ACC112 (cell line): ENCODE data around the gene PRSS57.

Source experiments
- H2AFZ ChIP-seq: fragments of 200-600 bp; sonication (generic); one replicate; pipeline ENCODE4 v1.6.0; 2017; ENCODE audit warnings: antibody characterized with exemption, low read length; ENCODE audit not compliant: unreplicated experiment
- H3K27ac ChIP-seq: fragments of 200-600 bp; sonication (generic); 2 replicates; pipeline ENCODE4 v1.5.1; 2014; ENCODE audit warnings: low read depth, mild to moderate bottlenecking, antibody characterized with exemption, low read length, moderate library complexity
- H3K27me3 ChIP-seq: fragments of 200-600 bp; sonication (generic); 2 replicates; pipeline ENCODE4 v1.6.1; 2014; ENCODE audit warnings: mild to moderate bottlenecking, antibody characterized with exemption, low read length, moderate library complexity, mixed read lengths; ENCODE audit not compliant: insufficient read depth
- H3K36me3 ChIP-seq: fragments of 200-600 bp; sonication (generic); 2 replicates; pipeline ENCODE4 v1.6.1; 2016; ENCODE audit warnings: mild to moderate bottlenecking, antibody characterized with exemption, low read length, moderate library complexity, mixed read lengths; ENCODE audit not compliant: insufficient read depth
- H3K4me1 ChIP-seq: fragments of 200-600 bp; sonication (generic); one replicate; pipeline ENCODE4 v1.6.1; 2016; ENCODE audit warnings: low read length, mixed read lengths; ENCODE audit not compliant: insufficient read depth, unreplicated experiment, control insufficient read depth
- H3K4me3 ChIP-seq: fragments of 200-600 bp; sonication (generic); 2 replicates; pipeline ENCODE4 v1.5.1; 2014; ENCODE audit warnings: mild to moderate bottlenecking, low read depth, low read length
- H3K79me2 ChIP-seq: fragments of 200-600 bp; sonication (generic); one replicate; pipeline ENCODE4 v1.6.0; 2016; ENCODE audit warnings: low read length; ENCODE audit not compliant: control insufficient read depth, unreplicated experiment, insufficient read depth

PRSS57 gene

DNA sequence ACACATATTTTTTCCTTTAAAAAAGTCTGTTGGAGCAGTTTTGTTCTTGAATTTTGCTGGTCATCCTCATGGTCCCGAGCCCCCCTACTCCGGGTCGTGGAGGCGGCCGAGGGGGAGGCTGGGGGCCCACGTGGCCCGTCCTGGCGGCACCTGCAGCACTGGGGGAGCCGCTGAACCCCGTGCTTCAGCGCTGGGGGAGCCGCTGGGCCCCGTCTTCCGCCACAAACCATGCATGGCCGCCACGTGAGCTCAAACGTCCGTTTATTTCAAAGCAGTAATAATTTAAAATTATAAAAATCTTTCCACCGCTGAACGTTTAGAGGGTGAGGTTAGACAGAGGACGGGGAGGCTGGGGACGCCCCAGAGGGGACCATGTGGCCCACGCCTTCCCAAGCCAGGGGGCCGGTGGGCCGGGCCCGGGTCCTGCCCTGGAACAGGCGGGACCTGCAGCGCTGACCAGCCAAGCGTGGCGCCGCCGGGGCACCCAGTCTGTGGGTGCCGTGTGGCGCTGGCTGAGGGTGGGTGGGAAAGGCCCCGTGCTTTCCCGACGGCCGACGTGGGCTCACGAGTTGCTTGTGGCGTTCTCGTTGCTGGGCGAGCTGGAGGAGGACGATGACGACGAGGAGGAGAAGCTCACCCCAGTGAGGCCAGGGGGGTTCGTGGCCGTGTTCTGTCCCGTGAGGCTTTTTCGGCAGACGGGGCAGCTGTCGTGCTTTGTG lies 47.5 kb downstream of the PRSS57 start:
- no peak overlapping the region for H3K4me3 ChIP-seq
- no peaks in the 10 kb centered on the region for H3K27me3 ChIP-seq
- H3K4me1 ChIP-seq = no peaks in the 10 kb centered on the region
- H3K27ac ChIP-seq = no peak overlapping the region
- peaks cover 12% of the 10 kb centered on the region for H3K79me2 ChIP-seq
- no peak overlapping the region for H2AFZ ChIP-seq
- no peaks in the 10 kb centered on the region for H3K36me3 ChIP-seq

DNA sequence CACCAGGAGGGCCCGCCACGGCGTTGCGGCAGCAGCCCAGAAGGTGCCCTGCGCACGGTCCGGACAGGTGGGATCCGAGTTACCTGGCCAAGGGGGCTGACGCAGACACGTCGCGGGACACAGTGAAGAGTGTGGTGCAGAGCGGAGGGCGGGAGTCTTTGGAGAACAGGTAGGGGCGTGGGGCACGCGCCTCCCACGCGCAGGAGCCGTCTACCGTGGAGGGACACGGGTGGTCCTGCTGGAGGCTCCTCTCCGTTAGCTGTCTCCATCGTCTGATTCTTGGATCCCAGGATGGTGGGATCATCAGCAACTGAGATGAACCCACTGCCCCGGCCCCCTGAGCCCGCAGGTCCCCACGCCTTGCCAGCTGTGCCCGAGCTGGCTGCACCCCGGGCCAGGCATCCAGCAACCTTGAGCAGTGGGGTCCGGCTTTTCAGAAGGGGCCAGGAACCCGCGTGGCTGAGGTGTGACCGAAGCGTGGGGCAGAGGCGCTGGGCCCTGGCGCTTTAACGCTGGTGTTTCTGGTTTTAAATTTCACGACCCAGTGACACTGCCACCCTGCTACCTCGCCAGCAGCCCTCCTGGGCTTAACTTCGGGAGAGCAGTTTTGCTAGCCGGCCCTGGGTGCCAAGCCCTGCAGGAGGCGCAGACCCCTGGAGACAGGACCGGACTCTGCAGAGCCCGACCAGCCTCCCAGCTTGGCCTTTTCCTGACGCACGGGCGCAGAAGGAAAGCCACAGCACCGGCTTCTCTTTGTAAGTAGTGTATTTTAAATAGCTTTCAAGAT lies 48.3 kb downstream of the PRSS57 start:
- no peaks in the 10 kb centered on the region for H3K36me3 ChIP-seq
- H3K4me1 ChIP-seq = no peaks in the 10 kb centered on the region
- no peak overlapping the region for H2AFZ ChIP-seq
- no peak overlapping the region for H3K27ac ChIP-seq
- H3K27me3 ChIP-seq = no peaks in the 10 kb centered on the region
- no peak overlapping the region for H3K4me3 ChIP-seq
- H3K79me2 ChIP-seq = peaks cover 6% of the 10 kb centered on the region

DNA sequence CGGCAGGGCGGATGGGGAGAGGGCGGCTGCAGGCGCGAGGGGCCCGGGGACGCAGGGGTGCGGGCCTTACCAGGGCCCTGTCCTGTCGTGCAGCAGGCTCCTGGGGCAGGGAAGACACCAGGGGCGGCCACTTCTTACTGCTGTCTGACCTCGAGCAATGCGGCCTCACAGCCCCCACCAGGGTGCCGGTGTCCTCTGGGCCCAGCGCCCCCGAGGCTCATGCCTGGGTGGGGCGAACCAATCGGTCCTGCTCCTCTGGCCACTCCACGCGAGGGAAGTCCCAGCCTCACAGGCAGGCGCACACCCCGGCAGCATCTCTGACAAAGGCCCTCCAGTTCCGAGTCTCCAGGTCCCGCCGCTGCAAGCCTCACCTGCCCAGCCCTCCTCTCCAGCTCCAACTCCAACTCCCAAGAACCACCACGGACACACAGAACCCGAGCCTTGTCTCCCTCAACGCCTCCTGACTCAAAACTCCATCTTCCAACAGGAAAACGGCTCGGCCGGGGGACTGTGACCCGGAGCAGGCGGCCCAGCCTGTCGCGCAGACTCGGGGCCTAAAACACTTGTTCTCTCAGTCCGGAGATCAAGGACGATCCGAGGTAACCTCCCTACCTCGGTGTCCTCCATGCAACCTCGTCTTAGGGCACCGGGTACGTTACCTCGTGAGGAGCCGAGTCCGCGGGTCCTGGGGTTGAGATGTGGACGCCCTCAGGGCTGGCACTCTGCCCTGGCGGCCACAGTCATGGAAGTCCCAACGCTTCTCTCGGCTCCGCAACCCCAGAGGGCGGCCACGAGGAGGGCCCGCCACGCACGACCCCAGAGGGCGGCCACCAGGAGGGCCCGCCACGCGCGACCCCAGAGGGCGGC lies 49.1 kb downstream of the PRSS57 start:
- Histone ChIP-seq H3K4me1 (no peaks in the 10 kb centered on the region), H3K79me2 (no peaks in the 10 kb centered on the region), H2AFZ (no peak overlapping the region), H3K27me3 (no peaks in the 10 kb centered on the region), H3K4me3 (no peak overlapping the region), H3K36me3 (no peaks in the 10 kb centered on the region), H3K27ac (no peak overlapping the region)

DNA sequence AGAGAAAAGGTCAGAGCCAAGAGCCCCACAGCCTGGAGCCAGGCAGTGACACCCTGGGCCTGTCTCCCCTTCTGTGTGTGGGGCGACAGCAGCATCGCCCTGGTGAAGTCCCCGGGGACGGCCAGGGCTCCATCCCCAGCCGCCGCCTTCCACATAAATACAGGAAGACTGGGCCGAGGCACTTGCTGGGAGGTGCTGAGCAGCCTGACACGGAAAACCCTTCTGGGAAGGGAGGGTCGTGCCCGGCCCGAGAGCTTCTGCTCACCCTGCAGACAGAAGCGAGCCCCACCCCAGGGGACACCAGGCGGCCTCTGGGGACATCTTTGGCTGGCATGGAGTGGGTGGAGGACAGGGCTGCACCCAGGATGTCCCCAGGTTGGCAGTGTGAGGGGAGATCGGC lies 50.5 kb downstream of the PRSS57 start:
- Histone ChIP-seq H3K4me3 (no peak overlapping the region), H3K36me3 (no peaks in the 10 kb centered on the region), H3K4me1 (no peaks in the 10 kb centered on the region), H3K79me2 (no peaks in the 10 kb centered on the region), H3K27me3 (no peaks in the 10 kb centered on the region), H2AFZ (no peak overlapping the region), H3K27ac (no peak overlapping the region)

DNA sequence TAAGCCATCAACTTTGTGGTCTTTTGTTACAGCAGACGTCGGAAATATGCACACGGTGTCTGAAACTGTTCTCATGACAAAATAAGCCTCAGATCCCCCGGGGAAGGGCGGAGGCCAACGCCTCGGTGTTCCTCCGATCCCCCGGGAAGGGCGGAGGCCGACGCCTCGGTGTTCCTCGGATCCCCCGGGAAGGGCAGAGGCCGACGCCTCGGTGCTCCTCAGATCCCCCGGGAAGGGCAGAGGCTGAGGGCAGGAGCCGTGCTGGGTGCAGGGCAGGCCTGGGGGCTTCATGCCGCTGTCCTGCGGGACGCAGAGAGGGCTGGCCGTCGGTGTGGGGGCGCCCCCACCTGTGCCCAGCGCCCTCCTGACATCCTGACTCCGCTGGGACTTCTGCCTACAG lies 50.9 kb downstream of the PRSS57 start:
- Histone ChIP-seq H3K27ac (no peak overlapping the region), H3K36me3 (no peaks in the 10 kb centered on the region)

DNA sequence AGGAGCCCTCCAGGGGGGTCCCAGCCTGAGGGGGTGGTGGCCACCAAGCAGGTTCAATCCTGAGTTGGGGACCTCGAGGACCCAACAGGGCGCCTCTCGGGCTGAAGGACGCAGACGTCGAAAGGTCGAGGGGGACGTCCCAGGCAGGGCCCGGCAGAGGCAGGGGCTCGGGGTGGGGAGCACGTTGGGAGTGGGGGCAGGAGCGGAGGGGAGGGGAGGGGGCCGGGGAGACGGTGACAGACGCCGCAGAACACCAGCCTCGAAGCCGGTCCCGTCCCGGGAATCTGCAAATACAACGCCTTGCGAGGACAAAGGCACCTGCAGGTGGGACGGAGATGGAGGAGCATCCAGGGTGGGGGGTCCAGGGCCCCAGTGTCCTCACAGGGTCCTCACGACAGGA lies 51.5 kb downstream of the PRSS57 start:
- Histone ChIP-seq H2AFZ (no peak overlapping the region), H3K27me3 (no peaks in the 10 kb centered on the region), H3K36me3 (no peaks in the 10 kb centered on the region), H3K4me1 (no peaks in the 10 kb centered on the region), H3K4me3 (no peak overlapping the region), H3K27ac (no peak overlapping the region), H3K79me2 (no peaks in the 10 kb centered on the region)

More for the DNA sequence above, 50.9 kb downstream of the PRSS57 start:
- no peak overlapping the region for H2AFZ ChIP-seq
- H3K4me1 ChIP-seq = no peaks in the 10 kb centered on the region
- no peaks in the 10 kb centered on the region for H3K79me2 ChIP-seq
- no peaks in the 10 kb centered on the region for H3K27me3 ChIP-seq
- H3K4me3 ChIP-seq = no peak overlapping the region

DNA sequence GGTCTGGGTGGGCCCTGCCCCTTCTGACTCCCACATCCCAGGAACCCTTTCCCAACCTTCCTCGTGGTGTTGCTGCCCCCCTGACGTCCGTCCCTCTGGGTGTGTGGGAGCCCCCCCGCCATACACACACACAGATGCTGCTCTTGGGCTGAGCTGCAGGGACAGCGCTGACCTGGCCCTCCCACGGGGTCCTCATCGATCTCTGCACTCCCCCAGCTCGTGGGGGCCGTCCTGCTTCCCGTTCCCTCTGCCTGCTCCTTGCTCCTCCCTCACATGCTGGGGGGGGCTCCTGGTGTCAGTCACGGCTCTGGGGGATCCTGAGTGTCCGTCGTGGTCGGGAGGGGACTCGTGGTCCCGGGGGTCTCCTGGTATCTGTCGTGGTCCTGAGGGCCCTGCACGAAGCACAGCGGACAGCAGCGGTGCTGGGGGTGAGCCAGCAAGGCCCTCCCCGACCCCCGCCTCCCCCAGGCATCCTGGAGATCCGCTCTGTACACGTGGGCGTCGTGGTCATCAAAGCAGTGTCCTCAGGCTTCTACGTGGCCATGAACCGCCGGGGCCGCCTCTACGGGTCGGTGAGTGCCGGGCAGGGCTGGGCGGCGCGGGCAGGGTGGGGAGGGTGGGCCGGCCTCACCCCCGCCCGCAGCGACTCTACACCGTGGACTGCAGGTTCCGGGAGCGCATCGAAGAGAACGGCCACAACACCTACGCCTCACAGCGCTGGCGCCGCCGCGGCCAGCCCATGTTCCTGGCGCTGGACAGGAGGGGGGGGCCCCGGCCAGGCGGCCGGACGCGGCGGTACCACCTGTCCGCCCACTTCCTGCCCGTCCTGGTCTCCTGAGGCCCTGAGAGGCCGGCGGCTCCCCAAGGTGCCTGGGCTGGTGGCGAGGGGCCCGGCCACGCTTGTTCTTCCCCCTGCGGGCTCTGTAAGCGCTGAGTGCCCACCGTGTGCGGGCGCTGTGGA lies 52.2 kb downstream of the PRSS57 start:
- no peaks in the 10 kb centered on the region for H3K4me1 ChIP-seq
- no peaks in the 10 kb centered on the region for H3K79me2 ChIP-seq
- H2AFZ ChIP-seq = no peak overlapping the region
- H3K36me3 ChIP-seq = no peaks in the 10 kb centered on the region
- no peaks in the 10 kb centered on the region for H3K27me3 ChIP-seq
- no peak overlapping the region for H3K4me3 ChIP-seq
- H3K27ac ChIP-seq = no peak overlapping the region

DNA sequence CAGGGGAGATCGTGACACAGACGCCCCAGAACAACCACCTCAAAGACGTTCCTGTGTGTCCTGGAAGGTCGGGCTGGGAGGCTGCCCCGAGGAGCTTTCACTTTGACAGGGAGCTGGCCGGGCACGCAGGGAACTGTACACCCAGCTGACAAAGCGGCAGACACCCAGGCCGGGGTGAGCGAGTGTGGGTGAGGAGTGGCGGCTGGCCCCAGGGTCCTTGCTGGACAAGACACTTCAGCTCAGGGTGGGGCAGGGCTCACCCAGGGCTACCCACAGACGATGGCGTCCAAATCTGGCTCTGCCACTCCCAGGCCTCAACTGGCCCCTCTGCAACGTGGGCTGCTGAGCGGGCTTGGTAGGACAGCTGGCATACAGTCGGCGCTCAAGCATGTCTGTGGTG lies 53.5 kb downstream of the PRSS57 start:
- Histone ChIP-seq H2AFZ (no peak overlapping the region), H3K27ac (no peak overlapping the region), H3K36me3 (no peaks in the 10 kb centered on the region), H3K4me3 (no peak overlapping the region), H3K79me2 (no peaks in the 10 kb centered on the region), H3K4me1 (no peaks in the 10 kb centered on the region), H3K27me3 (no peaks in the 10 kb centered on the region)

DNA sequence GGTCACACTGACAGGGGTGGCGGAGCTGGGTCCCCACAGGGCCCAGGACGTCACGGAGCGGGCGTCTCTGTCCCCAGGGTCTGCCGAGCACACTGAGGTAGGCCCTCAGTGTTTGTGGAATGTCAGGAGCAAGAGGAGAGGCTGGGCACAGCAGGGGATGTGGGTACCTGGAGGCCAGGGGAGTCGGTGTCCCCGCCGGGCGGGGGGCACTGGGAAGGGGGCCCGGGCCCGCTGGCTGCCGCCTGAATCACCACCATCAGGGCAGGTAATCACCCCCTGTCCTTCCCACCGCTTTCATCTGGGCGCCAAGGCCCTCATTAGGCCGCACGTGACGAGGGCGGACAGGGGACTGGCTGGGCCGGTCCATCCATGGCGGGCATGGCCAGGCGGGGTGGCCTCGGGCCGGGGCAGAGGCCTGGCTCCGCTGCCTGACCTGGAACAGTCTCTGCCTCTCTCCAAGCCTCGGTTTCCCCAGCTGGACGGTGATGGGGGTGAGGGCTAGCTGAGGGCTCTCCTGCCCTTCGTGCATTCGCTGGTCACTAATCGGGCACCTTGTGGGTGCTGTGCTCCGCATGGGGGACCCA lies 54.6 kb downstream of the PRSS57 start:
- Histone ChIP-seq H3K36me3 (no peaks in the 10 kb centered on the region), H3K27me3 (no peaks in the 10 kb centered on the region), H3K4me3 (no peak overlapping the region), H3K79me2 (no peaks in the 10 kb centered on the region), H3K4me1 (no peaks in the 10 kb centered on the region), H3K27ac (no peak overlapping the region), H2AFZ (no peak overlapping the region)
